Measurements from ENCODE around the gene WDR83.
"Not testable (repeated sequence)": the region's sequence is repeated elsewhere in the genome, so short reads cannot be mapped to it uniquely, and the experiment has no call there.

WDR83 gene

GRCh38 chr19:12666265-12667048, at the start of gene WDR83, which contains the start of gene MAN2B1:
TSS of gene WDR83 (plus strand) at chr19:12666807. CDS start at chr19:12669791, 2,984 bp downstream.
TSS of gene MAN2B1 (minus strand) at chr19:12666742. CDS start at chr19:12666701, 41 bp downstream.
- DNase-seq (ENCODE audit: low read depth) = peak; percentile 76

DNA sequence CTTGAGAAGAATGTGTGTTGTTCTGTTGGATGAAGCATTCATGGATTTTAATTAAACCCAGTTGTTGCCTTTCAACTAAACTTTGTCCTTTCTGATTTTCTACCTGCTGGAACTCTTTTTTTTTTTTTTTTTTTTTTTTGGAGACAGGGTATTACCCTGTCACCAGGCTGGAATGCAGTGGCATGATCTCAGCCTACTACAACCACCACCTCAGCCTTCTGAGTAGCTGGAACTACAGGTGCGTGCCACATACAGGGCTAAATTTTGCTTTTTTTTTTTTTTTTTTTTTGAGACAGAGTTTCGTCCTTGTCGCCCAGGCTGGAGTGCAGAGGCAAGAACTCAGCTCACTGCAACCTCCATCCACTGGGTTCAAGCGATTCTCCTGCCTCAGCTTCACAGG, 49.0 kb upstream of the WDR83 start:
- no peak for DNase-seq (ENCODE audit: low read depth)

GRCh38 chr19:12621253-12622024, 45.2 kb upstream of the WDR83 start:
- DNase-seq (ENCODE audit: low read depth) = not testable (repeated sequence)

GRCh38 chr19:12623361-12624031, 43.1 kb upstream of the WDR83 start:
- no peak for DNase-seq (ENCODE audit: low read depth)

DNA sequence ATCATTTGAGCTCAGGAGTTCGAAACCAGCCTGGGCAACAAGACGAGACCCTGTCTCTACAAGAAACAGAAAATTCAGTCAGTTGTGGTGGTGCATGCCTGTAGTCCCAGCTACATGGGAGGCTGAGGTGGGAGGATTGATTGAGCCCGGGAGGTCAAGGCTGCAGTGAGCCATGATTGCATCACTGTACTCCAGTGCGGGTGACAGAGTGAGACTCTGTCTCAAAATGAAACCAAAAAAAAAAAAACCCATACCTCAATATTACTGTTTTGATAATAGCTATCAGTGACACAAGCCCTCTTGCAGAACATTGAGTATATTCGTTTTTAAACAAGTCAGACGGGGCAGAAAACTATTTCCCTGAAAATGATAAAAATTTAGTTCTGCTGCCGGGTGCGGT, 39.6 kb upstream of the WDR83 start:
- no peak for DNase-seq (ENCODE audit: low read depth)

DNA sequence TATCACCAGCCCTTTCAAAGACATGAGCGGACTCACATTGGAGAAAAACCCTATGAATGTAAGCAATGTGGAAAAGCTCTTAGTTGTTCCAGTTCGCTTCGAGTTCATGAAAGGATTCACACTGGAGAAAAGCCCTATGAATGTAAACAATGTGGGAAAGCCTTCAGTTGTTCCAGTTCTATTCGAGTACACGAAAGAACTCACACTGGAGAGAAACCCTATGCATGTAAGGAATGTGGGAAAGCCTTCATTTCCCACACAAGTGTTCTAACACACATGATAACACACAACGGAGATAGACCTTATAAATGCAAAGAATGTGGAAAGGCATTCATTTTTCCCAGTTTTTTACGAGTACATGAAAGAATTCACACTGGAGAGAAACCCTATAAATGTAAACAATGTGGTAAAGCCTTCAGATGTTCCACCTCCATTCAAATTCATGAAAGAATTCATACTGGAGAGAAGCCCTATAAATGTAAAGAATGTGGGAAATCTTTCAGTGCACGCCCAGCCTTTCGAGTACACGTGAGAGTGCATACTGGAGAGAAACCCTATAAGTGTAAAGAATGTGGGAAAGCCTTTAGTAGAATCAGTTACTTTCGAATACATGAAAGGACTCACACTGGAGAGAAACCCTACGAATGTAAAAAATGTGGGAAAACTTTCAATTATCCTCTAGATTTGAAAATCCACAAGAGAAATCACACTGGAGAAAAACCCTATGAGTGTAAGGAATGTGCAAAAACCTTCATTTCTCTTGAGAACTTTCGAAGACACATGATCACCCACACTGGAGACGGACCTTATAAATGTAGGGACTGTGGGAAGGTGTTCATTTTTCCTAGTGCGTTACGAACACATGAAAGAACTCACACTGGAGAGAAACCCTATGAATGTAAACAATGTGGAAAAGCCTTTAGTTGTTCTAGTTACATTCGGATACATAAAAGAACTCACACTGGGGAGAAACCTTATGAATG, 38.3 kb upstream of the WDR83 start:
- DNase-seq (ENCODE audit: low read depth) = no peak

DNA sequence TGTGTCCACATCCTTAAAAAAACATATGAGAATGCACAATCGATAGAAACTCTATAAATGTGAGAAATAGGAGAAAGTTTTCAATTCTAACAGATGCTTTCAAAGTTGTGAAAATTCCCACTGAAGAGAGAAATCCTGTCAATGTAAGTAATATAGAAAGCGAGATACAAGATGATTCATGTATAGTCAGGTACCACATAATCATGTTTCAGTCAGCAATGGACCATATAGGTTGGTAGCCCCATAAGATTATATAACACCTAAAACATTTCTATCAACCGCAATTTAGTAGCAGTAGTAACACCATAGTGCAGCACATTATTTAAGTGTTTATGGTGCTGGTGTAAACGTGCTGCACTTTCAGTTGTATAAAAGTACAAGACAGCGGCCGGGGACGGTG, 37.4 kb upstream of the WDR83 start:
- no peak for DNase-seq (ENCODE audit: low read depth)

GRCh38 chr19:12636631-12637030, 30.0 kb upstream of the WDR83 start:
- no peak for DNase-seq (ENCODE audit: low read depth)

GRCh38 chr19:12638611-12639182, 27.9 kb upstream of the WDR83 start:
- no peak for DNase-seq (ENCODE audit: low read depth)

DNA sequence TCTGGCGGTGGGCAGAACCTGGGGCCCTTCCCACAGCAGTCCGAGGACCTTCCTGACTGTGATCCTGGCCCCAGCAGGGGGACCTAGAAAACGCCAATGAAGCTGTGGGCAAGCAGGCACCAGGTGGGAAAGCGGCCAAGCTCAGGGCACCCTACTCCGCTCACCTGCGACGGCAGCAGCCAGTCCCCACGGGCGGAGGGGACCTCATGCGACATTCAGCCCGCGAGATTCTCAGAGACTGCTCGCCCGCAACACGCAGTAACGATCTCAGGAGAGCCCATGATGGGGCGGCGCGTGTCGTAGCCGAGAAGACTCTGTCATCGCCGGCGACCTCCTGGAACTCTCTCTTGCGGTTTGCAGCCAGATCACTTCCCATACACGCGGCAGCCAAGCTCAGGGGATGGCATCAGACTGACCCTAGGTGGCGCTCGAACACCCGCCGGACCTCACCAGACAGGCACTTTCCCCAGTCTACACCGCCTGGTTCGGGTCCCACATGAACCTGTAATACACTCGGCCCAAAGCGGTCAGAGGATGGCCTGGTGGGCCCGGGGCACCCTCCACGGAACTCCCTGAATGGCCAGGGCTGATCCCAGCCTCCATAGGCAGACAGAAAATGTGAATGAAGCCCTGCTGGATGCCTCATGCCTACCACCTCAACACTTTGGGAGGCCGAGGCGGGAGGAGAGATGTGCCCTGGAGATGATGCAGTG, 26.6 kb upstream of the WDR83 start:
- peak; percentile 84 for DNase-seq (ENCODE audit: low read depth)

GRCh38 chr19:12641456-12641855, 25.2 kb upstream of the WDR83 start:
- DNase-seq (ENCODE audit: low read depth) = no peak

DNA sequence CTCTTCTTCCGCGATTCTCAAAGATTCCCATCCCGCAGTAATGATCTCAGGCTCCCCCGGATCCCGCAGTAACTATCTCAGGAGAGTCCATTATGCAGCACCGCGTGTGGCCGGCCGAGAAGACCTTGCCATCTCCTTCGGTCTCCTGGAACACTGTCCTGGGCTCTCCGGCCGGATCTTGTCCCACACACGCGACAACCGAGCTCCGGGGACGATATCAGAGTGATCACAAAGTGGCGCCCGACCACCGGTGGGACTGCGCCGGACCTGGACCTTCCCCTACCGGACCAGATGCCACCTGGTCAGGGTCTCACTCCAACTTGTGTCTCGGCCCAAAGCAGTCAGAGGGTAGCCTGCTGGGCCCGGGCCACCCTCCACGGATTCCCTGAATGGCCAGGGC, 24.1 kb upstream of the WDR83 start:
- DNase-seq (ENCODE audit: low read depth) = no peak

- DNase-seq (ENCODE audit: low read depth) = not testable (repeated sequence)
These were observed 22.9 kb upstream of the WDR83 start for GRCh38 chr19:12643716-12644115.

DNA sequence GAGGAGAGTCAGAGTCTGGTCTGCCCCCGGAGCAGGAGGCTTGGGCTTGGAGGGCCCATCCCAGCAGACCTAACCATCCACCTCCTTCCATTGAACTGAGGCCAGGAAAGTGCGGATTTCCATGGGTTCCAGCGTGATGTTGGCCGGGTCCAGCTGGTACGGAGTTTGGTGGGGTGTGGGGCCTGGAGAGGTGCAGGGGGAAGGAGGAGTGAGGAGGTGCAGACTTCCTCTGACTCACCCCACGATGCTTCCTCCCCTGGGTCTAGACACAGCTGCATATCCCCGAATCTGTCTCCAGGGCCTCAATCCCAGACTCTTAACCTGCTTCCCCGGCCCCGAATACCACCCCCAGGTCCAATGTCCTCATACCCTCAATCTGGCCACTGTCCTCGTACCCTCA, 20.1 kb upstream of the WDR83 start:
- DNase-seq (ENCODE audit: low read depth) = no peak

- no peak for DNase-seq (ENCODE audit: low read depth)
These were observed 19.6 kb upstream of the WDR83 start for GRCh38 chr19:12647047-12647446.

DNA sequence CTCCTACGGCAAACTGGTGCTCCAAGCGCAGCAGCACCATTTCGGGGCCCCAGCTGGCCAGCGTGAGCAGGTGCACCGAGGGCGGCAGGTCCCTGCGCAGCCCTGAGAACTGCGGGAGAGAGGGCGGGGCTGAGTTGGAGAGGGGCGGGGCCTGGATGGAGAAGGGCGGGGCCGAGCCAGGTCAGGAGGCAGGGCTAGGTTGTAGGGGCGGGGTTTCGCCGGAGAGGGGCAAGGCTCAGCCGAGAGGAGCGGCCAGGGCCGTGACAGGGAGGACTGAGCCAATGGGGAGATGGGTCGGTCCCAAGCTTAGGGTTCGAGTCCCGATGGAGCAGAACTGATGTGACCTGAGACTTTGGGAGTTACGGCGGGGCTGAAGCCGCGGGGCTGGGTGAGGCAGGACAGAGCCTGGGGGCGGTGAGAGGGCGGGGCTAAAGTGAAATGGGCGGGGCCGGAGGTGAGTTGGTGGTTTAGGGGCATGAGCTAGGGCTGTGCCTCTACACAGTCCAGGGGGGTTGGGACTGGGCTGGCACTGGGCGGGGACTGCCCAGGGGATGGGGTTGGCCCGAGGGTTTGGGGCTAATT, 19.0 kb upstream of the WDR83 start:
- no peak for DNase-seq (ENCODE audit: low read depth)

DNA sequence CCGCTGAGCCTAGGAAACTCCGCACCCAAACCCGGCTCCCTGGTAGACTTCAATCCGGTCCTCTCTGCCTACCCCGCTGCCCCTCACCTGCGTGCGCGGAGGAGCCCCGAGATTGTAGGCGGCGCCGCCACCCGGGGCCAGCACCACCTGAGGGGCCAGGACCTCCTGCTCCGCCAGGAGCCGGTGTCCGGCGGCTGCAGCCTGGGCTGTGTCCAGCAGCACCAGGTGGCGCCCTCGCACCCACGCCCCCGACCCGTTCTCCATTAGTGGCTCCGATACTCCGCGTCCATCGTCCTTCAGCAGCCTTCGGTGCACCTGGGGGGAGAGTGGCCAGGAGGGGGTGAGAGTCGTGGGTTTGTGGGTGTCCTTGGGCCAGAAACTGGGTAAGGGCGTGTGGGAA, 18.5 kb upstream of the WDR83 start:
- no peak for DNase-seq (ENCODE audit: low read depth)

DNA sequence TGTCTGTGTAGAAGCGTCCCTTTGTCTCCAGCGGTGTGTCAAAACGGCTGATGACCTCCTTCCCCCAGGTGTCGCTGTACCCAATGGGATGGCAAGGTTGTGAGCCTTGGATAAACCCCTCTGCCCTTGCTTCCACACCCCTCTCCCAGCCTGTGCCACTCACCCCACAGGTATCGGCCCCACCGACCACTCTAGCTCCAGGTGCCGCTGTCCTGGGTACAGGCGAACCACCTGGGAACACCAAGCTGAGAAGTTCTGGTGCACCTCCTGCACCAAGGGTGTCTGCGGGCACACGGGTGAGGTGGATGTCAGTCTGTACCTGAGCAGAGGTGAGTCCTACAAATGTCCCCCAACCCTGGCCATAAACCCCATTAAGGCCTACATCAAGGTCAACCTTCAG, 16.7 kb upstream of the WDR83 start:
- DNase-seq (ENCODE audit: low read depth) = no peak

GRCh38 chr19:12652219-12652618, 14.4 kb upstream of the WDR83 start:
- no peak for DNase-seq (ENCODE audit: low read depth)

GRCh38 chr19:12655546-12655945, 11.1 kb upstream of the WDR83 start:
- DNase-seq (ENCODE audit: low read depth) = no peak
